AG09309 (cell line): ENCODE data around the gene HERC6.
"Not testable (repeated sequence)": the region's sequence is repeated elsewhere in the genome, so short reads cannot be mapped to it uniquely, and the experiment has no call there.

Experiments
- DNase-seq: peaks from one replicate; pipeline ENCODE4 v3.0.0-alpha.2; 2010; ENCODE audit warnings: low read depth
- H3K4me3 ChIP-seq: 2 replicates; pipeline ENCODE4 v1.5.1; 2011; ENCODE audit warnings: mild to moderate bottlenecking, low read depth, low read length, moderate library complexity; ENCODE audit not compliant: control insufficient read depth
- CTCF ChIP-seq: IDR thresholded peaks from 2 replicates; pipeline ENCODE4 v1.5.1; 2011; ENCODE audit warnings: mild to moderate bottlenecking, low read depth, low read length, inconsistent platforms; ENCODE audit not compliant: insufficient read depth, control insufficient read depth; ENCODE audit errors: missing control alignments

Gene HERC6

GRCh38 chr4:88443486-88443885 is 64.8 kb downstream of the HERC6 start:
- no peak for TF ChIP-seq CTCF
- no peak for DNase-seq
- H3K4me3 ChIP-seq, result no peak overlapping the region

DNA sequence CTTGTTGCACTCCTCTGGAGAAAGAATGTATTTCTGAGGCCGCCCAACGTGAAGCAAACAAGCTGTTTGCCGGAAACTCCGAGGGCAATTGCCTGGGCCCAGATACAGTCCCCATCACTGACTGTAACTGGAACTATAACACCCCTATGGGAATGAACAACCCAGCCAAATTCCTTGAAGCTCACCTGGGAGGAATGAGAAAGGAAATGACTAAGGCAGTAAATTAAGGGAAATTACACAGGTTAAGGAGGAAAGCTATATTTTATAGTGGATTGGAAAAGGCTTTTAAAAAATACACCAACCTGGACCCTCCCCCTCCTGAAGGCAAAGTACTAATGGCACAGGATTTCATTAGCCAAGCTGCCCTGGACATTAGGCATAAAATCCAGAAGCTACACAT is 66.6 kb downstream of the HERC6 start:
- no peak for TF ChIP-seq CTCF
- DNase-seq, result no peak
- no peak overlapping the region for H3K4me3 ChIP-seq

- H3K4me3 ChIP-seq, result no peak overlapping the region
- TF ChIP-seq CTCF, result no peak
- DNase-seq, result no peak
These were observed 67.5 kb downstream of the HERC6 start for GRCh38 chr4:88446124-88446523.

- DNase-seq, result no peak
- no peak overlapping the region for H3K4me3 ChIP-seq
- TF ChIP-seq CTCF, result no peak
These were observed 68.9 kb downstream of the HERC6 start for GRCh38 chr4:88447371-88448095.

GRCh38 chr4:88448211-88448765 is 69.6 kb downstream of the HERC6 start:
- DNase-seq, H3K4me3 ChIP-seq: not testable (repeated sequence)

DNA sequence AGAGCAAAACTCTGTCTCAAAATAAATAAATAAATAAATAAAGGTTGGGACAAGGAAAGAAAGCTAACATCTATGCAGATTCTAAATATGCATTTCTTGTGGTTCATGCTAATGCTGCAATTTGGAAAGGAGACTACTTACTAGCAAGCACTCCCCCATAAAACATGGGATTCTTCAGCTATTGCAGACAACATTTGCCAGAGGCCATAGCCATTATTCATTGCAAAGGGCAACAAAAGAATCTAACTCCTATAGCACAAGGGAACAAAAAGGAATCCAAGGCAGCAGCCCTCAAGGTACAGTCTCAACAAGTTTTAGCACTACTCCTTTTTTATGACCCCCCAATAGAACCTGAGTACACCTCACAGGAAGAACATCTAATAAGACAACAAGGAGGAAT is 70.2 kb downstream of the HERC6 start:
- H3K4me3 ChIP-seq, result no peak overlapping the region

More for the DNA sequence above, 70.2 kb downstream of the HERC6 start:
- no peak for DNase-seq
- TF ChIP-seq CTCF, result no peak
